ENCODE measurements around the gene C16orf96. TPM values are rescaled to one million over a fixed set of nuclear protein-coding genes. Genes with fewer than 3 reads are reported as not detected.

C16orf96 gene
- total RNA-seq, 2 donors from 2014 or later, result 0.52 TPM; not detected in 1

- intact Hi-C loops (cut with DNase I), result no loop called here
- H3K4me1 ChIP-seq, result peaks cover 3% of the 10 kb centered on the region
- no peak for ATAC-seq
- H3K27ac ChIP-seq, result no peak overlapping the region
- no peak overlapping the region for H3K4me3 ChIP-seq
- no peaks in the 10 kb centered on the region for H3K36me3 ChIP-seq (replicated peaks in 1 of 2; ENCODE audit: insufficient read depth in 1 of 2, low read depth in 2 of 2)
- TF ChIP-seq POLR2A (IDR thresholded peaks at IDR 0.05) (no peak), CTCF (IDR thresholded peaks at IDR 0.05) (no peak)
- DNase-seq, result no peak
- 91 to 92% methylated on average over 13 to 17 of the region's 17 CpGs for WGBS, 2 donors
- no peaks in the 10 kb centered on the region for H3K27me3 ChIP-seq
- no peaks in the 10 kb centered on the region for H3K9me3 ChIP-seq
Observed at GRCh38 chr16:4591706-4592470, 35.7 kb downstream of the C16orf96 start.

- WGBS, 2 donors, result 60 to 76% methylated on average over 3 to 16 of the region's 16 CpGs
- no peak for TF ChIP-seq POLR2A (IDR thresholded peaks at IDR 0.05)
- no peak for TF ChIP-seq CTCF (IDR thresholded peaks at IDR 0.05)
Observed at GRCh38 chr16:4593086-4593485, 36.9 kb downstream of the C16orf96 start.

GRCh38 chr16:4594433-4595410 lies 38.6 kb downstream of the C16orf96 start:
- no peak overlapping the region for H3K27ac ChIP-seq

More at GRCh38 chr16:4593086-4593485, 36.9 kb downstream of the C16orf96 start:
- DNase-seq, result no peak
- intact Hi-C loops (cut with DNase I), result no loop called here
- ATAC-seq, result no peak
- Histone ChIP-seq H3K4me1 (peaks cover 6% of the 10 kb centered on the region), H3K4me3 (no peak overlapping the region), H3K9me3 (no peaks in the 10 kb centered on the region), H3K36me3 (replicated peaks in 1 of 2; ENCODE audit: insufficient read depth in 1 of 2, low read depth in 2 of 2) (no peaks in the 10 kb centered on the region), H3K27ac (no peak overlapping the region), H3K27me3 (no peaks in the 10 kb centered on the region)

GRCh38 chr16:4597174-4597573 lies 41.0 kb downstream of the C16orf96 start:
- TF ChIP-seq POLR2A (IDR thresholded peaks at IDR 0.05), result no peak
- no peak for TF ChIP-seq CTCF (IDR thresholded peaks at IDR 0.05)
- Histone ChIP-seq H3K36me3 (replicated peaks in 1 of 2; ENCODE audit: insufficient read depth in 1 of 2, low read depth in 2 of 2) (no peaks in the 10 kb centered on the region), H3K27ac (peak overlapping the region in 2 of 4 donors; percentile 48 to 67), H3K4me3 (no peak overlapping the region), H3K4me1 (peaks cover 15% of the 10 kb centered on the region), H3K27me3 (no peaks in the 10 kb centered on the region), H3K9me3 (no peaks in the 10 kb centered on the region)
- DNase-seq, result peak in 3 of 4 donors; percentile 48 to 71 (median 64)
- intact Hi-C loops (cut with DNase I), result no loop called here
- peak; percentile 62 for ATAC-seq
- 33 to 38% methylated on average over 3 to 9 of the region's 9 CpGs for WGBS, 2 donors

More at GRCh38 chr16:4594433-4595410, 38.6 kb downstream of the C16orf96 start:
- no peaks in the 10 kb centered on the region for H3K9me3 ChIP-seq
- 86 to 88% methylated on average over 20 to 32 of the region's 38 CpGs for WGBS, 2 donors
- DNase-seq (no peak), ATAC-seq (no peak)
- intact Hi-C loops (cut with DNase I), result no loop called here
- no peak for TF ChIP-seq CTCF (IDR thresholded peaks at IDR 0.05)
- no peak for TF ChIP-seq POLR2A (IDR thresholded peaks at IDR 0.05)
- no peaks in the 10 kb centered on the region for H3K27me3 ChIP-seq
- peaks cover 6% of the 10 kb centered on the region for H3K4me1 ChIP-seq
- no peaks in the 10 kb centered on the region for H3K36me3 ChIP-seq (replicated peaks in 1 of 2; ENCODE audit: insufficient read depth in 1 of 2, low read depth in 2 of 2)
- H3K4me3 ChIP-seq, result no peak overlapping the region

All from body of pancreas (tissue), 4 donors.